NB4 (cell line): ENCODE data around the gene SLK.

Source experiments
- CTCF ChIP-seq: IDR thresholded peaks from one replicate; pipeline ENCODE4 v1.5.1; 2012; ENCODE audit warnings: low read depth, low read length
- MYC ChIP-seq: IDR thresholded peaks from 2 replicates; pipeline ENCODE4 v1.6.1; 2011; ENCODE audit warnings: low read depth, low read length
- POLR2A ChIP-seq: IDR thresholded peaks from 2 replicates; pipeline ENCODE4 v1.6.1; 2011; ENCODE audit warnings: mild to moderate bottlenecking; ENCODE audit not compliant: insufficient read length; ENCODE audit errors: extremely low read depth

- no peak for TF ChIP-seq CTCF
- no peak for TF ChIP-seq MYC
- no peak for TF ChIP-seq POLR2A
Measured at GRCh38 chr10:103977204-103977603, 10.3 kb downstream of the SLK start.
